HuH-7.5 (cell line): Measurements from ENCODE around the gene PROP1.
"Not testable (repeated sequence)": the region's sequence is repeated elsewhere in the genome, so short reads cannot be mapped to it uniquely, and the experiment has no call there.

ENCODE experiments used
- DNase-seq: peaks from one replicate; pipeline ENCODE4 v3.0.0; 2011; ENCODE audit warnings: low spot score

The PROP1 gene

GRCh38 chr5:177995691-177996595 is at the start of gene PROP1:
PROP1 (minus strand) TSS chr5:177996242; CDS start chr5:177995933, 309 bp downstream.
- no peak for DNase-seq

GRCh38 chr5:178019379-178020030 is 23.5 kb upstream of the PROP1 start:
- not testable (repeated sequence) for DNase-seq

- not testable (repeated sequence) for DNase-seq
Measured at GRCh38 chr5:178012758-178013157, 16.7 kb upstream of the PROP1 start.

DNA sequence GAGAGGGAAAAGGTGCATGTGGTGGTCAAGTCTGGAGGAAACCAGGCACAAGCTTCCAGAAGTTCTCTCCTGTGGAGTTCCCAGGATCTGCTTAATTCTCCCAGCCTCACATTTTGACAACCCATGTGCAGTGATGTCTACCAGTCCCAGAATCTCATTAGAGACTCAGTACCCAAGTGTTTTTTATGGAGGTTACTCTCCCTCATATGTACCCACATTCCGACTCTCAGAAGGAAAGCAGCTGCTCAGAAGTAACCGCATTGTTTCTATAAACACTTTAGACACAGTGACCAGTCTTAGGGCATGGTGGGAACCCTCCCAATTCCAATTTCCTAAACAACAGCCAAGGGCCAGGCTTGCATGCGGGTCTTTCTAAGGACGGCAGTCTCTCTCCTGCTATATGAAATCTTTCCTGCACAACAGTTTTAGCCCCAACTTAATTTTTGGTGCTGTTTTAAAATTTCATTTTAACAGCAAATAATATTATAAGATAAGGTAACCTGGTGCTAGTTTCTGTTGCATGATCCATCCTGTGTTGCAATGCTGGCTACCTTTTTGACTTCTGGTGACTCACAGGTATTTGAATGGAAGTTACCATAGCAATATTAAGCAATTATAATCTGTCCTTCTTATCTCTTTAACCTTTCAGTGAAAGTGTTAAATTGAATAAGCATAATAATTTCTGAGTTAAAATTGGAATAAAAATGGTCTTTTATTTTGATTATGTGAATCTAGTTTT is 15.9 kb upstream of the PROP1 start:
- not testable (repeated sequence) for DNase-seq

DNA sequence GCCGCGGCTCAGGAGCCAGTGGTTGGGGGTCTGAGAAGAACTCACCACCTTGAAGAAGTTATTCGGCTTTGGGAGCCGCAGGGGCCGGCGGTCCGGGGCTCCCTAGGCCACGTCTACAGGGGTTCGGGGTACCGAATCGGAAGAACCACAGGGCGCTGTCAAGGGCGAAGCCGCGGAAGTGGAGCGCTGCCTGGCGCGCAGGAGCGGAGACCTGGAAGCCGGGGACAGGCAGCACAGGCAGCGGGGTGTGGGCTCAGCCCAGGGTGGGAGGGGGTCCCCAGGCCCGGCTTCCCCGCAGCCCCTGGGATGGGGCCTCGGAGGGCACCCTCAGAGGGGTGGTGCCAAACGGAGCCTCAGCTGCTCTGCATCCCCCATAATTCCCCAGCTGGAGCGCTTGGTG is 11.2 kb upstream of the PROP1 start:
- DNase-seq, result not testable (repeated sequence)

GRCh38 chr5:178006536-178007231 is 10.6 kb upstream of the PROP1 start:
- not testable (repeated sequence) for DNase-seq

- not testable (repeated sequence) for DNase-seq
Measured at GRCh38 chr5:178006181-178006535, 10.1 kb upstream of the PROP1 start.

DNA sequence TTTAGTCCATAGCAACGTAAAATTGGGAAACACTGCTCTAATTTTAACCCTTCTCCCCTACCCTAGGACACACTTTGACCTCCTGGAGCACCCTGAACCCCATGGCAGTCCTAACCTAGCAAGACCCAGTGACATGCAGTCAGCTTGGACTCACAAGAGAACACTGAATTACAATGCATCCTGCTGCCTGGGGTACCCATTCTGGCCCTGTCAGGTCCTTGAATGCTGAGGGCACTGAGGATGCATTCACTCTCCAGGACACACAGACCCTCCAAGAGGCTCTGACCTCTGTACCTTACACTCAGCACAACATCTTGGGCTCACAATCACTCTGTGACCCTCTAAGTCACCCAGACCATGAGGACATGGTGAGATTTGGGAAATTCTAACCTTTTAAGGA is 1.8 kb upstream of the PROP1 start:
- DNase-seq, result no peak

GRCh38 chr5:177997319-177997670 is 1.3 kb upstream of the PROP1 start:
- no peak for DNase-seq

DNA sequence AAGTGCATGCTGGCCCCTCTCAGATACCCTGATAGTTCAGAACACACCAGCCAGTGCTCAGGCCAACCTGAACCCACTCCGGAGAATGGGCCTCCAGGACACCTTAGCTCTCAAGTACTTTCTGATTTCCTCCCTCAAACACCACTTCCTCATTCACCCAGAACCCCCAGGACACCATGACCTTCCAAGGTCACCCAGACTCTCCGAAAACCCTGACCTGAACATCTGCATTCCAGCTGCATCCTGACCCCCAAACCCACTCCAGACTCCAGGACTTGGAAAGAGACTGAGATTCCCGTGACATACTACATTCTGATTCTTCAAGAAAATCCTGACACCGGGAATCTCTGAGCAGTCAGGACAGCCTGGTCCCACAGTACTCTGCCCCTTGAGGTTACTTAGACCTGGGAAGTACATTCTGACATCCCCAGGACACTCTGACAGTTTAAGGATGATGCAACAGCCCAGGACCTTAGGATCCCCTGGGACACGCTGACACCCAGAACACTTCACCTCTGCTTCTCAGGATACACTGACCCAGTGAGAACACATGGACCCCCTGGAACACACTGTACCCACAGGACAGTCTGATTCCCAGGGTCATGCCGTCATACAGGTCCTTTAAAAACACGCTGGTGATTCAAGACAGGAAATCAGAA is 747 bp upstream of the PROP1 start:
- DNase-seq, result no peak

GRCh38 chr5:177994561-177995190 is 1.4 kb downstream of the PROP1 start:
- no peak for DNase-seq

GRCh38 chr5:177994063-177994462 is 2.0 kb downstream of the PROP1 start:
- no peak for DNase-seq

GRCh38 chr5:177992466-177992865 is 3.6 kb downstream of the PROP1 start:
- DNase-seq, result no peak

GRCh38 chr5:177988989-177989625 is 6.9 kb downstream of the PROP1 start:
- DNase-seq, result no peak

DNA sequence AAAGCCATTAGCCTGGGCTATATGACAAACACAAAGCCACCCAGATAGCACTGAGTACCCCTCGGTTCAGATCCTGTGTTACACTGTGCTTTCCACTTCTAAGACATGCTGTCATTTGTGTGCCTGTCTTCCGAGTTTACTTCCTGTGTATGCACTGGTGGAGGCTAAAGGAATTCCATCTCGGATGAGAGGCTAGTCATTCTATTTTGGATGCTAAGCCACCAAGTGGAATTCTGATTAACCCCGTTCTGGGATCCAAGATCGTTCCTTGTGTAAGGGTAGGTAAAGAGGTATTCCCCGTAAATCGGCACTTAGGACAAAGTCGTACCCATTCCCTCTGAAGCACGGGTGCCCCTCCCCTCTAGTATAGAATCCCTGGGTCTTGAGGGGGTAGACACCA is 8.7 kb downstream of the PROP1 start:
- no peak for DNase-seq

DNA sequence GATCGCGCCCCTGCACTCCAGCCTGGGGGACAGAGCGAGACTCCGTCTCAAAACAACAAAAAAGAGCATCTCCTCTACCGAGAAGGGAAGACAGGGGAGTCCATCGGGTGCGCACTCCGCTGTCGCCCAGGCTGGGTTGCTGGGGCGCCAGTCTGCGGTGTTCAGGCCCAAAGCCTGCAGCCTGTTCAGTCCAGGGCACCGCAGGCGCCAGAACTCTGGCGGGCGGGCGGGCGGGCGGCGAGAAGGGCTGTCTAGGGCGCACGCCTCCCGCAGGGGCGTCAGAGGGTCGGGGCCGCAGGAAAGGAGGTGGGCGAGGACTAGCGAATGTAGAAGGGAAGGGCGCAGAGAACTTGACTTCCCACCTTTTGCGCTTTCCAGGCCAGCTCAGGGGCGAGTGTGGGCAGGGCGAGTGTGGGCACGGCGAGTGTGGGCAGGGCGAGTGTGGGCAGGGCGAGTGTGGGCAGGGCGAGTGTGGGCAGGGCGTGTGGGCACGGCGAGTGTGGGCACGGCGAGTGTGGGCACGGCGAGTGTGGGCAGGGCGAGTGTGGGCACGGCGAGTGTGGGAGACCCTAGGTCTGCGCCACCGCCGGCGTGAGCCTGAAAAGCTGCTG is 10.5 kb downstream of the PROP1 start:
- DNase-seq, result no peak

DNA sequence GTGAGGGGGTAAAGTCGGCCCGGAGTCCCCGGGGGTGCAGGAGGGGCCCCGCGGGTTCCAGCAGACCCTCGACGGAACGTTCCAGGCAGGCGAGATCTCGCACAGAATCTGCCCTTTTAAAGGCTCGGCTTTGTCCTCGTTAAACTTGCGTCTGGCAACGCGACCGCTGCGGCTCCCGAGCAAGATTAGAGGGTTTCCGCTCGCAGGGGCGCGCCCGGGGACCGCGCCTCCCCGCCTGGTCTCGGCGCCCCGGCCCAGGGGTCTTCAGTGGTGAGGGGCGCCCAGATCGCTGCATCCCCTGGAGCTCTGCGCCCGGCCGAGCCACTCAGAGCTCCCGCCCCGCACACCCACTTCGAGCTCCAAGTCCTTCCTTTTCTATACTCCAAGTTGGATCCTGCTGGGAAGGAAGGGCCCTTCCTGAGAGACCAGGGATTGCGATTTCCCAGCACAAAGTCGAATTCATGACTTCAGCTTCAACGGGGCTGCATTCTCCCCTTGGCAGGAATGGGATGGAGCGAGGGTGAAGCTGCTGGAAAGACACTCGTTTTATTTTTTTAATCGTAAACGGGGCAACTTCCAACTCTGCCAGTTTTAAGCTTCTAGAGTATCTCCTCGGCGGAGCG is 11.3 kb downstream of the PROP1 start:
- DNase-seq, result no peak

GRCh38 chr5:177983763-177984583 is 12.1 kb downstream of the PROP1 start:
- DNase-seq, result no peak

GRCh38 chr5:177982956-177983355 is 13.1 kb downstream of the PROP1 start:
- no peak for DNase-seq
